DMS53 treated with DMSO at 0.1 percent for 48 hours (cell line): ENCODE data around the gene ARHGAP10.

Experiments
- DNase-seq: peaks from one replicate; lab custom pipeline; 2025; ENCODE audit not compliant: unreplicated experiment; lab: John Stamatoyannopoulos, UW

ARHGAP10 gene

DNA sequence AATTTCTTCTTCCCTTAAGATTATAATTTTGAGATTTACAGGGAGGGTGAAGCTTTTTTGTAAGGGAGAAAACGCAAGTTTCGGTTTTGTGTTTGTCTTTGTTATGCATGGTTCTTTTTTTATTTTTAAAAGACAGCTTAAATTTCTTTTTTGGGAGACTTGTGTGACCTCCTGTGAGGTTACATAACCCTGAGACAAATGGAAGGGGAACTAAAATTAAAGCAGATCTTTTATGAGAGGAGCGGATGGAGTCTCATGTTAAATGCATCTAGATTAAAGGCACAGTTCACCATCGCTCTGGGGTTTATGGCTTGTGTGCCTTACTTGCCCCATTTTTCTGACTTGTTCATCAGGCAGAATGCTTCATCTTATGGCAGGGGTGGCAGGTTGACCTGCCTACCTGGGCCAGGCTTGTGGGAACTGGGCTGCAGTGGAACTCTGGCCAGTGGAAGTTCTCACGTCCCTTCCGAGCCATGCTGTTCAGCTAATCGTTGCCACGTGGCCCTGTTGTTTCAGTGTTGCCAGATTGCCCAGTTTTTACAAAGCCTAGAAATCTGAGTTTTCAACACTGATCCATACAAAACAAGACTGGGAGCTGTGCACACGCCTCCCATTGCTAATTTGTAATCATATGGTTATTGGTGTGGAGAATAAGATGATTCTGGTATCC, 291.8 kb downstream of the ARHGAP10 start:
- no peak for DNase-seq

DNA sequence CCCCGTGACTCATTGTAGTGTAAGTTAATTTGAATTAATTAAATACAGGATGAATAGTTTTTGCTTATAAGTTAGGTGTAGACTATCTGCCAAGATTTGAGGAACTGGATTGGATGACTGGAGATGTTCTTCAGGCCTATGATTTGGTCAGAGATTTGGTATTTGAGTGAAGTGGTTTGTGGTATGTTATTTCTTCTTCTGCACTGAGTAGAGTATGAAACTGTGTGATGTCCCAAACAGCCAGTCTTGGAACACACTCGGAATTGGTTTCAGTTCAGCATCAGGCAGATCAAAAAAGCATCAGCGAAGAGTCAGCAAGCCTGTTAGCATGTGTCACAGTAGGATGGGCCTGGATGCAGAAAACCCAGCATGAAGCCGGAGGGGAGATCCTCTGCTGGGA, 294.1 kb downstream of the ARHGAP10 start:
- DNase-seq: no peak

DNA sequence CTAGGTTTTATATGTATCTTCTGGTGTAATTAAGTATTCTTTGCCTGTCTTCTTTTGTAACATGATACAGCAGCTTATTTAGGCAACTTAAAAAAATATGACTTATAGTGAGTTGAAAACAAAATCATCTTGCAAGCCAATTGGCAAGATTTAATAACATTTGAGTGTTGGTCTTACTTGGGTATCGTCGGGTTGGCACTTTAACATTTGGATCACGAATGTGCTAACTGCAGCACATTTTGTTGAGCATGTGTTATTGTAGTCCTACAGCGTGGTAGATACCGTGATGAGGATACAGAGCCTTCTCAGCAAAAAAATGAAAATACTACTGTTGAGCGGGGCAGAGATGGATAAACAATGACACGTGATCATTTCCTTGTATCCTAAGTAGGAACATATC, 295.3 kb downstream of the ARHGAP10 start:
- no peak for DNase-seq

DNA sequence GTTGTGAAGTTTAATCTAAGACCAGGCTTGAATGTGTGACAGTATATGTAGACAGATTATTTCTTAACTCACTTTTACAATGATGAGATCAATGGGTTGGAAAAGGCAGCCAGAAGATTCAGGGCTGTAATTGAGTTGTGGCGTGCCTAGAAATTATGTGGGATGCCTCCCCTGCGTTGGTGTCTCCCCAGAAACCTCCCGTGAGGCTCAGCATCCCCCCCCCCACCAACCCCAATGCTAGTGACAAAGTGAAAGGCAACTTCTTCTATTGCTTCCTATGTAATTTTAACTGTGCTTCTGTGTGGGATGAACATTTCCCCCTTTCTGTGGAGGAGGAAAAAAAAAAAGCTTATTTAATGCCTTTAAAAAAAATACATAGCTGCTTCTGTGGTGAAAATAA, 297.9 kb downstream of the ARHGAP10 start:
- DNase-seq: no peak

DNA sequence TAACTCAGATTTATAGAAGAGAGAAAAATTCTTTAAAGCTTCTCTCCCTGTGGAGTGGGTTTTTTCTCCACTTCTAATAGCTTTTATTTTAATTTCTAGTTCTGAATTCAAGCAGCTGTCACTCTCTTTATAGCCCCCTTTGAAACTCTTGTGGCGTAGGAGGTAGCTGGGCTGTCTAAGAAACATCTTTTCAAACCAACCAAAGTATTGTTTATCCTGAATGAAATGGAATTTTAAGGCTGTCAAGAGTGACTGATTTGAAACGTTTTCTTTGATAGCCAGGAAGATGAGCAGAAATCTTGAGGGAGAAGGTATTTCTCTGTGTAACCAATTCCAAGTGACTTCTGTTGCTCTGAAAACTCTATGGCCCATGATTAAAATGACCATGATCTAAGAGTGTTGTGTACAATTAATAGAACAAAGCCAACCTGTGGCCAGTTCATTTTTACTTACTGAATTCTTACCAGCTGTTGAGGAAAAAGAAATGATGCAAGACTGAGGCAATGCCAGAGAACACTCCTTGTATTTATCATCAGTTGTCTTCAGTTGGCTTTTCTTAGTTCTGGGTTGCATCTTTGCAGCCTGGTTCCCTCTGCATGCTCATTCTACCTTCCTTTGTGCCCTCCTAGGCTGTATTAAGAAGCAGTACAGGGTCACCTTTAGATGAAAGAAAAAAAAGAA, 298.4 kb downstream of the ARHGAP10 start:
- no peak for DNase-seq

DNA sequence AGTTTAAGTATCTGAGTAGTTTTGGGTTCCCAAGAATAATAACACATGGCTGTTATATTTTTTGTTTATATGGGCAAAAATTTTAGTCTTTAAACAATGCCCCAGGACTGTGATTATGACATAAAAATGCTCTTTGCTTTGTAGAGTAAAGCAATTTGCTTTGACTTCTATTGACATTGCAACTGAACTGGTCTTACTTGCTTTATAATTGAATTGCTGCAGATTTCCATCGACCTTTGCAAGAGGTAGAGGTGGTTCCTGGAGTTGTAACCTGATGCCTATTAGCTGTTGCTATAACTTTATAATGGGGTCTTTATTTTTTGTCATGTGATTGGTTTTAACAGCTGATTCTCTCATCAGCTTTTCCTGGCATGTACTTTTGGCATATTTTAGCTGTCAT, 302.9 kb downstream of the ARHGAP10 start:
- DNase-seq: no peak

DNA sequence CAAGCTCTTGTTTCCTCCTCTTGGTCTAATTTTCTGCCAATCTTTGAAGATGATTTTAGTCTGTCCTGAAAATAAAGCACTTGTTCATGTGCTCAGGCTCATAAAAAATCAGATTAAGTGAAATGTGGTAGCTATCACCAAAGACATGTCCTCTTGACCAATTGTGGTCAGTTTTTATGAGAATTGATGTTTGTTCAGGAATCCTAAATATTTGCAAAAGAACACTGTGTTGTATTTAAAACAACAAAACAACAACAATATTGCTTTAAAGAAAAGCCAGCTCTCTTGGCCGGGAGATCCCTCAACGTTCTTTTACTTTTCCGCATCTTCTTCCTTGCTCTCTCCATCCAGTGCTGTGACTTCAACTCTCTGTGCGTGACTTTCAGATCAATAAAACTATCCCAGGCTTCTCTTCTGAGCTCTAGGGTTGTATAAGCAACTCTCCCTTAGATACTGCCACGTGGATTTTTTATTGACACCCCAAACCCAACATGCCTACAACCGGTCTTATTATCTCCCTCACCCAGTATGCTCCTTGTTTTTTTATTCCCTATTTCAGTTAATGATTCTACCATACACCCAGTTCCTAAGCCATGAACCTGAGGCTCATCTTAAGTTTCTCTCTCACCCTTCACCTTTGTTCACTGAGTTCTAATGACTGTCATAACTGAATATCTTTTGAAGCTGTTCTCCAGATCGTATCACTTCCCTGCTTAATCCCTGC, 309.9 kb downstream of the ARHGAP10 start:
- DNase-seq: no peak

DNA sequence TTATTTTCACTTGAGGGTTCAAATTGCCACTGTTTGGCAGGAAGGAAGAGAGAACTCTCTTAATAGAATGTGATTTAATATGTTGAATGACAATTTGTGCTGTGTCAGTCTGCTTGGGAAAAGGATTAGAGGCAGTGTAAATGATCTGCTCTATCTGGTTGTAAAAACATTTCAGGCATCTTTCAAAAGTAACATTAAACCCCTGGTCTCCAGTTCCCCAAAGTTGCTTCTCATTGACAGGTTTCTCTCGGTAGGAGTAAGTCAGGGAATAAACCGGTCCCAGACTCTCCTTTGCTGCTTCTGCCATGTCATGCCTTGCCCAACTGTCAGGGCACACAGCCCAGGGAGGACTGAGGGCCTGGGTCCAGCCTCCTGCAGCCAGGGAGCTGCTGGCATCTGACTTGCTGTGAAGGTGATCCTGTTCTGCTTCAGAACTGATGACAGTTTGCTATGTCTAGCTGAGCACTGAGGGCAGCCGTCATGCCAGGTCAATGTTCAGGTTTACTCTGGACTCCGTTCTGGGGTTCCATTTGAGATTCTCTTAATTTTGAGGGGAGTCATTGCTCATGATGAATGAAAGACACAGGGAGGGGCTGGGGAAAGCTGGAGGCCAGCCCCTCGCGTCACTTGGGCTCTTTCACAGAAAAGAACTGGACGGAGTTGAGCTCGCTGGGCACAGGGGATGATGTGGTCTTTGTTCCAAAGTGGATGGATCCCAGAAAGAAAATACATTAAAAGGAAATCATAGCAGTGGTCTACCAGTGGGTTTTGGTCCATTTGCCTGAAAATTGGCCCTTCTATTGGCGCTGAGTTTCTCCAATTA, 312.4 kb downstream of the ARHGAP10 start:
- DNase-seq: no peak

DNA sequence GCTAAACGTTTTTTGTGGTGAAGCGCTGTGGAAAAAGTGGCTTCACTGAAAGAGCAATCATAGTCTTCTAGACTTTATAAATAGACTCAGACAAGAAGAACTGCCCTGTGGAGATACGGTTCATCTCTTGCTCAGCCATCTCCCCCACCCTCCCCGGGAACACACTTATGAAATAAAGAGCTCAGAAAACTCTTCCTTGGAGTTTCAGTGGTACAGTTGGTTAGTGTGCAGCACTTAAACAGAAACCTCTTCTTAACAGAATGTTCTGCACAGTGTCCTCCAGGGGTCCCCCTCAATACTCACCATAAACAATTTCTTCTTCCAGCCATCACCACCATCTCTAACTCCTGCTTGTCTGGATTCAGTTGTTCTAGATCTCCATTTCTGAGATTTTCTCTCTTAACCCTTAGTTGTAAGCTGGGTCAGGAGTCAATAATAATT, 313.0 kb downstream of the ARHGAP10 start:
- no peak for DNase-seq

DNA sequence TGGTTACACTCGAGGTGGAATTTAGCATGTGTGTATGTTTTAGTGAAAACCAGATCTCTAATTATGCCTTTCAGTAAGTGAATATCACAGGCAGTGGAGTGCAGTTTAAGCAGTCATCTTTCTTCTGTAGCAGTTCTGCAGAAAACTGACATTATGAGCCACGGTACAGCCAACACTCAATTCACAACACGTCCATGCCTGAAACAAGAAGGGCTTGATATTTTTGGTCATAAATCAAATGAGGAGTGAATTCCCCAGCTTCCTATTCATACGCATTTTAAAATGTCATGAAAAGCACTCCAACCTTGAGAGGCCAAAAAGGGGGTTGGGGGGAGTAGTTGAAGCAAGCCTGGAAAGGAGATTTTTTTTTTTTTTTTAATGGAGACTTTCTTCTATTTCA, 316.7 kb downstream of the ARHGAP10 start:
- no peak for DNase-seq

DNA sequence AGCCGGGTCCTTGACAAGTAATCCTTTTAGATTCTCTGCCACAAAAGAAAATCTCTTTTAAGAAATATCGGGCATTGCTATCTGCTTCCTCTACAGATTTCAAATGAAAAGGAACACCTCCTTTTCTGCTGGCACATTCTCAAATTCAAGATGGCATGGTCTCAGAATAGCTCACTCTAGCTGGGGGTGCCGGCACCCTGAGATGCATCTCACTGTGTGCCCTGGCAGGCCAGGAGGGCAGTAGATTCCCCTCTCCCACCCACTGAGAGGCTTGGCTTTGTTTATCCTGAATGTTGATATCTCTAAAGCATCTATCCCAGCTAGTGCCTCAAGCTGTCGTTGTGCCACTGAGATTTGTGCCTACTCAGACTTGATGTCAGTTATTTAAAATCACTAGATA, 319.5 kb downstream of the ARHGAP10 start:
- no peak for DNase-seq

DNA sequence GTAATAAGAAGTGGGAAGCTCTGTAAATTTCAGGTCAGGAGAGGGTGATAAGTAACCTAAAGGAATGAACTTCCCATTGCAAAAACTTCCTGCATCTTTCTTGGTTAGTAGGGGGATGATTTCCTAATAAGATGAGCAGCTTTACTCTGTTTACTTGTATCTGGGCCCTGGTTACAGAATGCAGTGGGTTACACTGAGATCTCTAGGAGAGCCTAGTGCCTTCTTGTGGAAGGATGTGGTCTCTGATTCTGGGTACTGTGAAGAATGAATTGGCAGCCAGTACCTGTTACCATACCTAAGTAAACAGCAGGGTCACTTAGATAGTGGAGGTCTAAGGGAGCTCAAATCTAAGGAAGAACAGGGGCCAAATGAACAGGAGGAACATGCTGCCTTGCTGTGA, 320.6 kb downstream of the ARHGAP10 start:
- DNase-seq: no peak

DNA sequence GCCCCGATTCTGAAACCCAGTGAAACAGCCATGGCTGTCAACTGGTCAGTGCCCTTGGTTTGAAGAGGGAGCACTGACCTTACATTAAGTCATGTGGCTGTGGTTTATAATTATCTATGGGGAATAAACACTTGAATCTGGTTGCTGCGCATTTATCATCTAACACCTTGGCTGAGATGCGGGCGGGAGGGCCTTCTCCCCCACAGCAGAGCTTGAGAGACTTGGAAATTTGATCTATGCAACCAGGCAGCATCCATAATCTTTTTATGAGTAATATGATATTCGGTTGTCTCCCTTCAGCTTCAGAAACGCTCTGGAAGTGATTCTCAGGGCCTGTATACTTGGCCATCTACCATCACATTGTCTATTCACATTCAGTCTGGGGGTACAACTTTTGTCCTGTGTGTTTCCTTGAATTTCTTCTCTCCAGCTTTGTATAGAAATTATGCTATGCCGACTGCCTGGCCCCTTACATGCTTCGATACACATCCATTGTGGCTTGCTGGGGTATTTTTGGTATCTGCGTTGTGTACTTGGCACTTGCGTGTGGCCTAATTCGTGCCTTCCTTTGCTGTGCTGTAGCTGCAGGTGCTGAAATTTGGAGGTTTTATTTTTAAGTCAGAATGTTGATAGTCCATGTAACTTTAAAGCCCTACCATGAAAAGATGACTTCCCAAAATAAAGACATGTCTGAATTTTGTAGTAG, 321.6 kb downstream of the ARHGAP10 start:
- DNase-seq: no peak

DNA sequence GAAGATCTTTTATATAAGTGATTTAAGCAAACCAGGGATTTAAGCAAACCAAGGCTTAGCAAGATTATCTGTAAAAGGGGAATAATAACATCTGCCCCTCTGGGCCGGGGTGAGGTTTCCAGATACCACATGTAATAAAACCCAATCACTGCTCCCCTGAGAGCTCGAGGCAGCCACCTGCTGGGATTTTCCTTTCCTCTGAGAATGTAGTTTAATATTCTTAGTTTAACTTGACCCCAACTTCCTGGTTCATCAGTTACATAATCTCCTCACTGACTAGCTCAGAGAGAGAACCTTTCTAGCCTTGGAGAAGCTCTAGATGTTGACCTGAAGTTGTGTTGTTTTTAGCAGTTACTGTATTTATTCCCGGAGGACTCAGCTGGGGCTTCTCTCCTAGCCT, 322.4 kb downstream of the ARHGAP10 start:
- DNase-seq: no peak

DNA sequence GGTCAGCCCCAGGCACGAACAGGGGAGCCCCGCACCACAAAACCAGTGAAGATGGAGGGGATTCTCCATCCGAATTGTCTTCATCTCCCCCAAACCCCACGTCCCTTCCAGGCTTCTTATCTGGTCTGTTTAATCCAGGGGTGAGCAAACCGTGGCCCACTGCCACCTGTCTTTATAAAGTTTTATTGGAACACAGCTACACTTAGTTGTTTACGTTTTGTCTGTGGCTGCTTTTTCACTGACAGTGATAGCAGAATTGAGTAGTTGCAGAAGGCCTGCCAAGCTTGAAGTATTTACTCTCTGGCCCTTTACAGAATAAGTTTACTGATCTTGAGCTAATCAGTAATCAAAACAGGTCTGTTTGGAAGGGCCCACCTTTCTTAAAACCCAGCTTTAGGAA, 324.0 kb downstream of the ARHGAP10 start:
- no peak for DNase-seq

DNA sequence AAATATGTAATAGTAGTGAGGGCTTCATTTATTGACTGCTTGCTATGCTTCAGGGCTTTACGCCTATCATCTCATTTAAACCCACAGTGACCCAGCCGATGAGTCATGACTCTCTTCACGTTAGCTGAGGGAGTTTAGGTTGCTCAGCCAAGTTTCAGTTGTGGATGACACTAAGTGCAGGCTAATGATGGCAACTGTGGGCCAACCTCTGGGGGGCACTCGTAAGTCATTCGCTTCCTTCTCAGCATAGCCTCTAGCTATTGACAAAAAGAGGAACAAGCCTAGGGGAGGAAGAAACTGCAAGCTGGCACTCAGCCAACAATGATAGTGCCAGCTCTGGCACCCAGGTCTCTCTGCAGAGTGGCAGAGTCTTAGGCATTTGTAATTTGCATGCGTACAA, 325.0 kb downstream of the ARHGAP10 start:
- no peak for DNase-seq

DNA sequence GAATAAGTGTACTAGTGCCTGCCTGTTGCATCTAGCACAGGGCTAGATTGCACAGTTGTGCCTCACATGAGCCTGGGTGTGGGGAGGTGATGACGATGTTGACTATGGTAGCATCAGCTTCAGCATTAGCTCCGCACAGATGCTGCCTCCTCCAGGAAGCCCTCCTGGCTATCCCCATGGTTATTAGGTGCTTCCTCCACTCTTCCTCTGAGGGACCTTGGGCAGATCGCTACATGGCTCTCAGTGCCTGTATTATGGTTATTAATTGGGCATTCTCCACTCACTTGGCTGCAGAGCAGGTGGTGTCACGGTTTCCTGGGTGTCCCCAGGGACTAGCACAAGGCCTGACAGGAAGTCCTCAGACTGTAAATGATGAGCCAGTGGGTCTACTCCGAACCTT, 325.6 kb downstream of the ARHGAP10 start:
- DNase-seq: no peak

DNA sequence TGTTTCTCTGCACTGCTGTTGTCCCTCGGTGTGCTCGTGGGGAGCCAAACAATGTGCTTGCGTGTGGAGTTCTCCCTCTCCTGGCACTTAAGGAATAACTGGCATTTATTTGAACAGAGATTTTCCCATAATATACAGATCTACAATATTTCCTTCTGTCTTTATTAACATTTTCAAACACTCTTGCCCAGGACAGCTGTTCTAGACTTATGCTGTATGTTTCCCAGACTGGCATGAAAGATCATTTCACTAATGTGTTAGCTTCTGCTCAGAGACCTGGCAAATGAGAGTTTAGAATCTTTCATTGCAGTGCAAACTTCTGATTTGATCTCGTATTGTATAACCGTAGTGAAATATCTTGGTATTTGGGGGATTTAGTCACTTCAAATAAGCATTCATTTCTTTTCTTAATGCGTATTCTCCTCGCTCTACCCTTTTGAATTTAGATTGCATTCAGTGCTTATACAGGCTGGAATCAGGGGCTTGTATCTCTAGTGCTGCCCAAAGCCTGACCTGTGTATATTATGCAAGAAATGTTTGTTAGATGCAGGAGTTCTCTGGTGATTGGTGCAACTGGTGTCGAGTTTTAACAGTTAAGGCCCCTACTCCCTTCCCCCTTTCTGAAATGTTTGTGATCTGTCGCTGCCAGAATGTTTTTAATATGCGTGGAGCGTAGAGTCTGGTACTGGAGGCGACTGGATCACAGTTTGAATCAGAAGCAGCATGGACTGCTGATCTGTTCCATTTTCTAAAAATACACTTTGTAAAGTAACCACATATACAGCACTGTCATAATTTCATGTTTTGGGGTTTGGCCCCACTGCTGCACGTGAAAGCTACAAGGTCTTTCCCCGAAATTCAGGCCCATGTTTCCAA, 326.3 kb downstream of the ARHGAP10 start:
- DNase-seq: no peak

DNA sequence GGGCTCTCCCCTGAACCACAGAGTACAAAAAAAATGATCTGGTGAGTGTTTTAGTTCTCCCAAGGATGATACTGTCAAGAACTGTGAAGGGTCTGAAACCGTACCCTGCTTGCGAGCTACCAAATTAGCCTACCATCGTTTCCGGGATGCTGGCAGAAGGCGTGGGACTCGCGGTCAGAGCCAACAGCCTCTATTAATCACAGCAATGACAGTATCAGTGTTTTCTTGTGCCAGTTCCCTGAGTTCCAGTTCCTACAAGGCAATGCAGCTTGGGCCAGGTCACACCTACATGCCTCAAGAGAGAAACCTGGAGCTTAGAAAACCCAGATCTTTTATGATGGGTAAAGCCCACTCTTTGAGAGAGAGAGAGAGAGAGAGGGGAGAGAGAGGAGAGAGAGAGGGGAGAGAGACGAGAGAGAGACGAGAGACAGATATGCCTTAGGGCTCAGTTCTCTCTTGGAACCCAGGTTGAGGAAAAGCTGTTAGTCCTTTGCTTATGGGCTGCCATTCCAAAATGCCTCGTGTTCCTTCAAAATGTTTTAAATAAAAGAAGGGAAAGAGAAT, 327.8 kb downstream of the ARHGAP10 start:
- DNase-seq: no peak
